GM12878 (cell line): ENCODE results near the gene SIX1.

Experiments
- EGR1 ChIP-seq, 2 experiments: IDR thresholded peaks; 1 replicate in 1 of 2; 2 replicates in 1 of 2; pipeline ENCODE4 v1.6.1; 2011 to 2012; ENCODE audit warnings: low read depth in 2 of 2, low read length in 2 of 2, borderline replicate concordance in 1 of 2, mild to moderate bottlenecking in 1 of 2, moderate library complexity in 1 of 2
- FOXK2 ChIP-seq: fragments of 450-650 bp; IDR thresholded peaks from 2 replicates; pipeline ENCODE4 v1.6.1; 2017; ENCODE audit warnings: mild to moderate bottlenecking, moderate library complexity
- POLR2AphosphoS2 ChIP-seq: IDR thresholded peaks from 2 replicates; pipeline ENCODE4 v1.6.1; 2011; ENCODE audit warnings: low read depth, mild to moderate bottlenecking, low read length, improper control_type of control experiment, moderate library complexity
- POLR2AphosphoS5 ChIP-seq: IDR thresholded peaks from 2 replicates; pipeline ENCODE4 v1.6.1; 2011; ENCODE audit warnings: mild to moderate bottlenecking, low read length, inconsistent platforms
- RFX5 ChIP-seq: IDR thresholded peaks from 2 replicates; pipeline ENCODE4 v1.6.1; 2011; ENCODE audit warnings: low read depth, low read length, improper control_type of control experiment

- no peak for TF ChIP-seq FOXK2
- no peak for TF ChIP-seq EGR1 (IDR thresholded peaks at IDR 0.05; ENCODE audit: borderline replicate concordance in 1 of 2, low read depth in 2 of 2, low read length in 2 of 2)
- no peak for TF ChIP-seq POLR2AphosphoS2
- no peak for TF ChIP-seq RFX5
- no peak for TF ChIP-seq POLR2AphosphoS5
Measured at GRCh38 chr14:60661721-60662120, 12.4 kb upstream of the SIX1 start.
